GM20431 (cell line): ENCODE measurements around the gene TLE4.
"Not testable (repeated sequence)": the region's sequence is repeated elsewhere in the genome, so short reads cannot be mapped to it uniquely, and the experiment has no call there.

Experiments used
- in situ Hi-C: fragments of 300-500 bp; cut with MseI, MboI; formaldehyde crosslinking; loops from one replicate; pipeline ENCODE4 v1.15.0; 2020; ENCODE audit warnings: low sequenced_read_pairs; ENCODE audit not compliant: unreplicated experiment

Gene TLE4

DNA sequence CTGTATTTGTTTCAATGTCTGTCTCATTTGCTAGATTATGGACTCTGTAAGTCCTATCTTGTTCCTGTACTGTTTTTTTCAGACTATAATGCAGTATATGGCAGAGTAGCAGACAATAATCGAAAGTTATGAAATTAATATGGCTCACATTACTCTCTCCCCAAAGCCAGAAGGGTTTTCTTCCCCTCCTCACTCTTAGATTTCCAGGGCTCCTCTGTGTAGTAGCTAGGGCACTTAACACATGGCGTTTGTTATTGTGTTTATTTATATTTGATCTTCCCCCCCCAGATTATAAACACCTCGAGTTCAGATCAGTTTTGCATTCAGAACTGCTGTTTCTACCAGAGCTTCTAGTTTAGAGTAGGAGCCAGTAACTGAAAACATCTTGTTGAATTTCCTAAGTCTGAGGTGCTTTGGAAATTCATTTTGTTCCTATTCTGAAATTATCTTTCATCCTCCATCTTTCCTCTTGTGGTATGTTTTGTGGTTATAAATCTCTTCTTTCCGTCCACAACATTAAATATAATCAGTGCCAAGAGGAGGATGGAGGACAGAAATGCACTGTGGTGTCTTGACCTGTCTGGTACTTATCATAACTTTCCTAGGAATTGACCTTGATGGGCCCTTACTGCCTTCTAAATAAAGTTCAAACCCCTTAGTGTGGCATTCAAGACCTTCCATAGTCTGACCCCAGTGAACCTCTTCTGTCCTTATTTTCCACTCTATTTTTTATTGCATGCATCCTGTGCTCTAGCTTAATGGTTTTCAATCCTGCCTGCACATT lies 27.0 kb downstream of the TLE4 start:
- in situ Hi-C loops: no loop called here

DNA sequence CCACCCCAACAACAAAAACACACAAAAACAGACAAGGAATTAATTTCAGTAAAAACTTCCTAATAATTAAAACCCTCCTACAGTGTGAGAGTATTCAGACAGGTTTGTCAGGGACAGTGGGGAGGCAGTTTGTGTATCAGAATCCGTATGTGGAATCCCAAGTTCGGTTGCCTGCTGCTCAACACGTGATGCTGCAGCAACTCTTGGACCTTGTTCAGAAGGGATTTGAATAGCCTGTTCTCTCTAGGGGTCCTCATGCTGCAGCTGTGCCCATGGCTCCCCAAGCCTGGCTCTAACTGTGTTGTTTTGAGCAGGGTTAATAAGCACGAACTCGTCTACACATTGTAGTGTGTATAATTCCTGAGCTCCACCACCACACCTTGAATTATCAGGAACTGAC lies 28.7 kb downstream of the TLE4 start:
- in situ Hi-C loops: no loop called here

DNA sequence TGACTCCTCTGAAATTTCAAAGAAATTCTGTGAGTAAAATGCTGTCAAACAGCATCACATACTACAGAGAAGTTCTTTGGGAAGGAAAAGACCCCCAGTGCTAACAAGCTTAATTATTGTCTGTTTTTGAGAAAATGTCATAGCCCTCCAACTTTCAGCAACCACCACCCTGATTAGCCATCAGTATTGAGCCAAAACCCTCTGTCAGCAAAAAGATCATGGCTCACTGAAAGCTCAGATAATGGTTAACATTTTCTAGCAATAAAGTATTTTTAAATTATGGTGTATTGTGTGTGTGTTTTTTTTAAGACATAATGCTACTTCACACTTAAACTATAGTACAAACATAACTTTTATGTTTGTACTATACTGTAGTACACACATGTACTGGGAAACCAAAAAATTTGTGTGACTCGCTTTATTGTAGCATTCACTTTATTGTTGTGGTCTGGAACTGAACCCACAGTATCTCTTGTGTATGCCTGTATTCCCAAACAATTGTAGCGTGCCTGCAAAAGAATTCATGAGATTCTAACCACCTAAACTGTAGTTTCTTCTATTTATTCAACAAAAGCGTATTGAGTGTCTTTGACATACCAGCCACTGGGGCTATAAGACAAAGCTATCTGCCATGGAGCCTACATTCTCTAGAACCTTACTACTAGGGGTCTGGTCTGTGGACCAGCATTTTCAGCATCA lies 31.6 kb downstream of the TLE4 start:
- in situ Hi-C loops: no loop called here

DNA sequence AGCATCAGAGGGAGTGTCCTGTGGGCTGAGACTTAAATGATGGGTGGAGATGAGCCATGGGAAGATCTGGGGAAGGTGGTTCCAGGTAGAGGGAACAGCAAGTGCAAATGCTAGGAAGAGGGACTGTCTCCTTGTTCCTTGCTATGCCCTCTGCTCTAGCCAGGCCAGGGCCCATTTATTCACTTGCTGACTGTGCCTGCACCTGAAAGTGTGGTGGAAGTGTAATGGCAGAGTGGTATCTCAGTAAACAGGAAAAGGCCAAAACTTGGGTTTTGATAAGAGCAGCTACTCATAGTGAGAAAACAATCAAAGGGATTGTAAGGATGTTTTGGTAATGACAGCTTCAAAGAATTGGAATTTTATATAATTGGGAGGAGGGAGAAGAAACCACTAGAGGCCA lies 32.4 kb downstream of the TLE4 start:
- in situ Hi-C loops: no loop called here

DNA sequence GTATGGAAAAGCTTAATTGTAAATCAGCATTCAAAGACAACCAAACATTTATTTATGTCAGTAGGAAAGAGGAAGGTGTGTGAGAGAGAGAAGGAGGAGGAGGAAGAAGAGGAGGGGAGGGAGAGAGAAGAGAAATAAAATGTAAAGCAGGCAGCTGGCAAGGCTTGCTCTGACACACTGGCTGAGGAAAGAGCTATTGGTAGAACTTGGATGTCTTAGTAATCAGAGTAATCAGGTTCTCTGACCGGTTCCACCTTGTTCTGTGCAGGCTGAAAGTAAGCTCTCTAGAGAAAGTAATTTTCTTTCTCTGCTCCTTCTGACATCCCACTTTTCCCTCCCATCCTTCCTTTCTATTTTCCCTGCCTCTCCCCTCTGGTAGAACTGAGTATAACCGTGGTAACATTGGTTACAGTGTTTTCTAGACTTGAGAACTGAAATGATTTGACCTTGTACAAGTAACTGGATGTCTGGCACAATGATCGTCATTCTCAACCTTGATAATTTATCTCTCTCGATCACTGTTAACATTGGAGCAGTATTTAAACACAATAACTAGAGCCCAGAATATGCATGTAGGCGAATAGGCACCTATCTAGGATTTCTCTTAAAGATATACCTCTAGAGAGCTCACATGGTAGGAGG lies 33.3 kb downstream of the TLE4 start:
- in situ Hi-C loops: no loop called here

DNA sequence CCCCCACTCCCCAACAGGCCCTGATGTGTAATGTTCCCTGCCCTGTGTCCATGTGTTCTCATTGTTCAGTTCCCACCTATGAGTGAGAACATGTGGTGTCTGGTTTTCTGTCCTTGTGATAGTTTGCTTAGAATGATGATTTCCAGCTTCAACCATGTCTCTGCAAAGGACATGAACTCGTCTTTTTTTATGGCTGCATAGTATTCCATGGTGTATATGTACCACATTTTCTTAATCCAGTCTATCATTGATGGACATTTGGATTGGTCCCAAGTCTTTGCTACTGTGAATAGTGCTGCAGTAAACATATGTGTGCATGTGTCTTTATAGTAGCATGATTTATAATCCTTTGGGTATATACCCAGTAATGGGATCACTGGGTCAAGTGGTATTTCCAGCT lies 34.8 kb downstream of the TLE4 start:
- in situ Hi-C loops: not testable (repeated sequence)

DNA sequence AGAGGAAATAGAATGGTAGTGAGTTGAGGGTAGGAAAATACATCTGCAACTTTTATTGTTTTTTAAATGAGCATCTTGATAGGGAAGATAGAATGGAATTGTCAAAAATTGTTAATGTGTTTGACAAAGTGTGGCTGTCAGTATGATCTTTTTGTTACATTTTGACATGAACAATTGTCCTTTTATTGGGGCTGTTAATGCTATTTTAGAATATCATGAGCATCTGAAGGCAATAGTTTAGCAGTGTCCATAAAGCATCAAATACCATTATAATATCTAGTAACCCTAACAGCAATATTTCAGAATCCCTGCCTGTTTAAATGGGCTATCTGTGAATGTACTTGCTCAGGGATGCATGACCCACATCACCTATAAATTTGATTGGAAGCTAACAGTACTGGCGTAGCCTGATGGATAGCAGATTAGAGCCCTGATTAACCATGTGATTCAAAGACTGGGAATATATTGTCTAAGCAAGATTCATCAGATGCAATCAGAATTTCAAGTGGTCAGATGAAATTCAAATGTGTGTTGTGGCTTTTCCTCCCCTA lies 37.8 kb downstream of the TLE4 start:
- in situ Hi-C loops: no loop called here

DNA sequence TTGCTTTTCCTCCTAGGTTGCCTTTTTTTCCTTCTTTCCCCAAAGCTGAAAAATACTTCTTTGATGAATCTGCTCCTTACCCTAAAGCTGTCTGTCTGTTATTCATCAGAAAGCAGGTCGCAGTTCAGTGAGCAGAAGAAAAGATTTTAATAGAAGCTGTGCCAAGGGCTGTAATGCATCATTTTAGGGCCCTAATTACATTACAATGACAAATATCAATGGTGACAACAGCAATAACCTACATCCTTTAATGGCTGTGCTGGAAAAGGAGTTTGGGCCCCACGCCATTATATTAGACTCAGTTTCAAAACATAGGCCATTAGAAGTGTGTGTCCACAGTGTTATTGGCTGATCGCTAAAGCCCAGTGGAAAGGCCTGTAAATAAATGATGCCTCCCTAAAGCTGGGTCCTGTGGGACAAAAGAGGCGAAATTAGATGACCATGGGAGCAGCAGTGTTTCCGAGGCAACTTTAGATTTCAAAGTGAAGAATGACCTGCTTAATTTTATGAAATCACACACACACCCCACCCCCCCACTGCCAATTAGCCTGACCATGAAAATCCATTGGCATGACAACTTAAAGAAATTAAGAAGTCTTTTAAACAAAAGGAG lies 38.4 kb downstream of the TLE4 start:
- in situ Hi-C loops: no loop called here

DNA sequence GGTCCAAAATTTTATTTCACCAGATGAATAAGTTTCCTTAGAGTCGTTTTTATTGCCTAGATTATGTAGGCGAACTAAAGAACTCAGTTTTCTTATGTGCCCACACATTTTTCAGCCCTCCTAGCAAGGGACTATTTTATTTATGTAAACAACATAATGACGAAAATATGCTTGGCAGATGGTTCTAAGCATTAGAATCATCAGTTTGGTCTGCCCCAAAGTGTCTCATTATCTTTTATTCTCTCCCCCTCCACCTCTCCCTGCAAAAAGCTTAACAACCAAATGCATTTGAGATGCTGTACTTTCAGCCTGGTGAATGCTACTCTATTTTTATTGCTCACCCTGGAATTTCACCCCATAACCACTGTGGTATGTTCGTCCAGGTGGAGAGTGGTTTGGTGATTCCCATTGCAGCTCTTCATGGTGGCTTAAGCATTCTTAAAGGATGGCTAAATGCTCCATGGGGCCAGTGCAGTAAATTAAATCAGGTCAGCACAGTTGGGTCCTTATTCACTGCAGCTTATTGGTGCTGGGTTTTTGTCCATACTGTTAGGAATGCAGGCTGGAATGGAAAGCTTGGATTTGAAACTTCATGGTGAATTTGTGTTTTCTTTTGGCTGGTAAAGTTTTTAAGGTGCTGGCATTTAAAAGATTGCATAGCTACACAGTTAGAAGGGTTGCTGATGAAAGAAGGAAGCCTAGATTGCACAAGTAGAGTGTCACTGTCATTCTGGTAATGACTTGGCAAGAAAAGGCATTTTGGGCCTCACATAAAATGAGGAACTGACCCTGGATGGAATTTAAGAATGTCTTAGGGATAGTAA lies 39.2 kb downstream of the TLE4 start:
- in situ Hi-C loops: no loop called here

DNA sequence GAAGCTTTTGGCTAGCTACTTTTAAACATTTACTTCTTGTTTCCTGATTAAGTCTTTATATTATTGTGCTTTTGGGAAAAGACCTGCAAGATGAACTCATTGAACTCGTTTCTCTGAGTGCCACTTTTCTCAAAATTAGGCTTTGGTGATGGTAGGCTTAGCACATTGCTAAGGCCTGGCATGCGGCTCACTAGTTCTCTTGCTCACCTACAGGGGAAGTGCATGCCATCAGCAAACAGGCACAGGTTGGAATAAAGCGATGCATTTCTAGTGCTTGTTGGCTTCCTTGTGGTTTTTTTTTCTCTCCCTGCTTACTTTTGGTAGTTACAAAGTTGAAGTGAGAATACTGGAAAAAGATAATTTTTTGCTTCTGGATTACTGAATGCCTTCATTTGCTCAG lies 41.4 kb downstream of the TLE4 start:
- in situ Hi-C loops: no loop called here

DNA sequence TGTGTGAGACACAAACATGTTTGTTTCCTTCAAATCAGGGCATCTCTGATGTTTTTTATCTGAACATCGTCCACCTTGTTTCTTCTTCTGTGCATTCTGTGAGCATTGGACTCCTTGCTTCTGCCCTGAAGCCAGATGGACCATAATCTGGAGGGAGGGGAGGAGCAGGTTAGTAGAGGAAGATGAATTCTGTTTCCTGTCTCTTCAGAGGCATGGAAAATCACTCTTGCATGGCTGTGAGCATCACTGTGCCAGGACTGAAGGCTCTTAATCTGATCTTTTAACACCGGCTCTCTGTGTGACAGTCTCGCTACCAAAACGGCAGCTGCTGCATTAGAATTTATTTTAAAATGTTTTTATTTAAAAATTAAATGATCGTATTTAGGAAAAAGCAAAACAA lies 43.3 kb downstream of the TLE4 start:
- in situ Hi-C loops: no loop called here

DNA sequence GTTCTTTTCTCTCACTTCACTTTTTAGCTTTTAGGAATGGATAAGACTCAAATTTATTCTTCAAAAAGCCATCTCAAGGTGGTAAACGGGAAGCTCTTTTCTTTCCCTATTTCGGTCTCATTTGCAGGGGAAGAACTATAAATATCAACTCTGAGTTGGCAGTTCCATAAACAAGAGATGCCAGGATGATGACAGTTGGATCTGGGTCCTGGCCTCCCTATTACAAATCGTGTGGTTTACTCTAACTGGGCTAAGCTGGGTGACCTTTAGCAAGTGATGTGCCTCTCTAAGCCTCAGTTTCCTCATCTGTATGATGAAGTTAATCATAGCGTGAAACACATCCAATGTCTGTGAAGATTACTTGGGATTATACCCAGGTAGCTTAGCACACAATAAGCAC lies 44.2 kb downstream of the TLE4 start:
- in situ Hi-C loops: no loop called here

DNA sequence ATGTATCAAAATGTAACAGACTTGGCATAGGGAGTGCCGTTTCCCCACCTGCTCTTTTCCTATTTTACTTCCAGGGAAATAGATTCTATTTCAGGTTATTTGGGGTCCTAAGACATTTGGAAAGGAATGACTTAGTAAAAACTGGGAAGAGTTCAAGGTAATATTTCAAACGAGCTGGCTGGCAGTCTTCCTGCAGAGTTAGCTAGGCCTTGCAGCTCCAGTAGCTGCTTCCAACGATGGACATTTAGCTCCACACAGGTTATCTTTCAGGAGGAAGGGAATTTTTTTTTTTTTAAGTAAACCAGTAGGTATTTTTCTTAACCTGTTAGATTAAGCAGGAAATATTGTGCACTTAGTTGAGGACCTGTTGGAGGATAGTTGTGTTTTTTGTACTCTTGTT lies 45.2 kb downstream of the TLE4 start:
- in situ Hi-C loops: no loop called here

DNA sequence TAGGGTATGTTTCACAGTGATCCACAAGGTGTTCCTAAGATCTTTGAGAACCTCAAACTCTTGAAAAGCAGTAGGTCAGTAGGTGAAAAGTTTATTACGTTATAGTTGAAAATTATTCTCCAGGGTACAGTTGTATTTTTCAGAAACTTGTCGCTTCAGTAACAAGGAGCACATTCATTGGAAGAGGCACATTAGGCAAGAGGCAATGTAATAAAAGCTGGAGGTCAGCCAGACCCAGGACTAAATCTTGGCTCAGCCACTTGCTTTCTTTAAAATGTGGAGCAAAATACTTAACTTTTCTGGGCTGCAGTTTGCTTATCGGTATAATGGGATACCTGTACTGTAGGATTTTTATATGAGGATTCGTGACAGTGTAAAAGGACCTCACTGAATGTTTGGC lies 45.6 kb downstream of the TLE4 start:
- in situ Hi-C loops: no loop called here

DNA sequence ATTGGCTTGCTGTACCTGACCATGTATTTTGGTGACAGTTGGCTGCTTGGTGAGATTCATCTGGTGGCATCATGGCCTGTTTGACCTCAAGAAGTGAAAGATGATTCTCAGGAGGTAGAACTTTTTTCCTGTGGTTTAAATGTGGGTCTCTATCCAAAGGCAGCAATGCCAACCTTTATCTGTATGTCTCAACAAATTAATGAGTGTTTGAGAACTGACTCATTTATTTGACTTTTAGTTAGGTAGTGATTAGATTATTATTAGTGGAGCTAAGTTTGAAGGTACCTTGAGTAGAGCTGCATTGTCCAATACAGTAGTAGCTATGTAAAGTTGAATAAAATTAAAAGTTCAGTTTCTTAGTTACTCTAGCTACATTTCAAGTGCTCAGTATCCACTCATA lies 48.2 kb downstream of the TLE4 start:
- in situ Hi-C loops: no loop called here

DNA sequence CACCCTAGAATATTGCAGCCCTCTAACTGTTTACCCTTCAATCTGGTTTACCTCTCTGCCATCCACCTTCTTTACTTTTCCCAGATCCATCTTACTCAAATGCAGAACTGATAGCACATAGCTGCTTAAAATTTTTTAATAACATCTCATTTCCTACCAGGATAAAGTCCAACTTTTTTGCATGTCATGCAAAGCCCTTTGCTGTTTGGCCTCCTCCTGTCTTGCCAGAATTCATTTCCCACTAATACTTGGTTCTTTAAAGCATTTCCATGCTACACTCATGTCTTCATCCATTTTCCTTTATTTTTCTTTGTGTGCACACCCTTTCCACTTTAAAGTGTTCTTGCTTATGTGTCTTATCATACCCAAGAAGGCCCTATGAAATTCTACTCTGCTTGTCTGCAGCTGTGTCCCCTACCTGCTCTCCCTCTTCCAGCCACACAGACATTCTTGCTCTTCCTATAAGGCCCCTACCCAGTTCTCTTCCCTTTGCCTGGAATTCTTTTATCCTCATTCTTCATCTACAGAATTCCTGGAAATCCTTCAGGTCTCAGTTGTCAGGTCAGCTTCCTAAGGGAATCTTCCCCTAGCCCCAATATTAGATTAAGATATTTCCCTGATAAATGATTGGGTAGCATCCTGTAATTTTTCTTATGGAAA lies 50.3 kb downstream of the TLE4 start:
- in situ Hi-C loops: no loop called here

DNA sequence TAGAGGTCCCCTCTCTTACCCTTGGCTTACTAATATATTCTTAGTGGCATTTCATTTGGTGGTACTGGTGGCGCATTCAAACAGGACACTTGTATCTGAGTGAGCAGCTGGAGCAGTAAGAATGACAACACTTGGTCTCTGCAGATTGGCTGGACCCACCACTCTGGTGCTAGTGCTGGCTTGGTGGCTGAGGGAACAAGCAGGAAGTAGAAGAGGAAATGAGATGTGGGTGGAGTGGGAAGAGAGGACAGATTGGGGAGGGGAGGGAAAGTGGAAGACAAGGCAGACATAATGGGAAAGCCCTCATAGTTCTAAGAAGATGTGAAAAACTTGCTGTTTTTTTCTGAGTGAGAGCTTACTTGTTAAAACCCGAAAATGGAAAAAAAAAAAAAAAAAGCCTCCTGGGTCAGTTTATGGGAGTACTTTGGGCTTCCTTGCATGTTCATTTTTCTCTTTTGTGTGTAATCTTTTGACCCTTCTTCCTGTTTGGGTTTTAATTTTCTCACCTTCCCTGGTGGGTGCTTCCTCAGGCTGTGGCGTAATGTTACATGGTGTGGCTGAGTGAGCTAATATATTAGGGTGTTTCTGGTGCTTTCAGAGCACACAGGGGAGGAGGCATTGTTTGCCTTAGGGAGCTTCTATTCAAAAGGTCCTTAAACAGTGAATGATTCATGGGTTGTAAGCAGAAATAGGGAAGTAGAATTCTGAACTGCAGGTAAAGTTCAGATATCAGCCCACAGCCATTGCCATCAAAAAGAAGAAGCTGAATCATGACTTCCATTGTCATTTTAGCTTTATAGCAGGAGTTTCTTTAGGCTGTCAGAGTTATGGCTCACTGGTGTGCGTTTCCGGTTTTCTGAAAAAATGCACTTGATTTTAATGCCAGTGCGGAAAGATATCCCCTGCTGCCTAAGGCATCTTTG lies 52.3 kb downstream of the TLE4 start:
- in situ Hi-C loops: no loop called here

DNA sequence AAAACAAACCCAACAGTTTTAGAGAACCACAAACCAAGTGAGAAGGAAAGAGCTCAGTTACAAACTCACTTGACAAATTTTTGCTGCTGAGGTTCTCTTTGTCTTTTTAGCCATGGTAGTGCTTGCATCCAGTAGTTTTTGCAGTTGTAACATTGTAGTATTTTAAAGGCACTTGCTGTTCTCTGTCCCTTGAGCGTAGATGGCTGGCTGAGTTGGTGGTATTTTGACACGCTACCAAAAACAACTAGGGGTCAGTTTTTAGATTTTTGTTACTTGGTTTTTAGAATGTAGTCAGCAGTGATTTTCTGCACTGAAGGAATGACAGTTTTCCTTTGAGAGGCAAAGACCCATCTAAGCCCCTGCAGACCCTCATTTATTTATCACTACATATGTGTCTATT lies 58.0 kb downstream of the TLE4 start:
- in situ Hi-C loops: no loop called here
